ENCODE results near the gene PRR33.
"Not testable (repeated sequence)": the region's sequence is repeated elsewhere in the genome, so short reads cannot be mapped to it uniquely, and the experiment has no call there.

PRR33 gene

GRCh38 chr11:1874441-1875092 is 17.1 kb downstream of the PRR33 start:
- DNase-seq, result not testable (repeated sequence)

GRCh38 chr11:1873813-1874150 is 17.9 kb downstream of the PRR33 start:
- DNase-seq, result not testable (repeated sequence)

- no peak for DNase-seq
These were observed 18.5 kb downstream of the PRR33 start for GRCh38 chr11:1873048-1873812.

GRCh38 chr11:1872267-1872985 is 19.3 kb downstream of the PRR33 start:
- DNase-seq, result no peak

GRCh38 chr11:1871531-1871930 is 20.2 kb downstream of the PRR33 start:
- no peak for DNase-seq

- DNase-seq, result no peak
These were observed 20.8 kb downstream of the PRR33 start for GRCh38 chr11:1870721-1871466.

GRCh38 chr11:1870326-1870696 is 21.4 kb downstream of the PRR33 start:
- DNase-seq, result no peak

GRCh38 chr11:1869427-1870325 is 22.0 kb downstream of the PRR33 start:
- no peak for DNase-seq

GRCh38 chr11:1868636-1869291 is 22.9 kb downstream of the PRR33 start:
- no peak for DNase-seq

GRCh38 chr11:1868056-1868635 is 23.5 kb downstream of the PRR33 start:
- no peak for DNase-seq

- DNase-seq, result no peak
These were observed 24.3 kb downstream of the PRR33 start for GRCh38 chr11:1867381-1867780.

GRCh38 chr11:1866776-1867175 is 24.9 kb downstream of the PRR33 start:
- DNase-seq, result no peak

GRCh38 chr11:1866226-1866625 is 25.5 kb downstream of the PRR33 start:
- no peak for DNase-seq

- DNase-seq, result no peak
These were observed 26.6 kb downstream of the PRR33 start for GRCh38 chr11:1864831-1865665.

GRCh38 chr11:1864231-1864630 is 27.5 kb downstream of the PRR33 start:
- no peak for DNase-seq

GRCh38 chr11:1863352-1864216 is 28.1 kb downstream of the PRR33 start:
- no peak for DNase-seq

GRCh38 chr11:1862588-1863351 is 28.9 kb downstream of the PRR33 start:
- no peak for DNase-seq

Measured in SHP77 treated with DMSO at 0.1 percent for 48 hours (cell line).